ENCODE results near the gene DPYD. TPM values are rescaled to one million over a fixed set of nuclear protein-coding genes. Genes with fewer than 3 reads are reported as not detected.

DPYD gene
- total RNA-seq, 1 donor = 81.4 TPM

DNA sequence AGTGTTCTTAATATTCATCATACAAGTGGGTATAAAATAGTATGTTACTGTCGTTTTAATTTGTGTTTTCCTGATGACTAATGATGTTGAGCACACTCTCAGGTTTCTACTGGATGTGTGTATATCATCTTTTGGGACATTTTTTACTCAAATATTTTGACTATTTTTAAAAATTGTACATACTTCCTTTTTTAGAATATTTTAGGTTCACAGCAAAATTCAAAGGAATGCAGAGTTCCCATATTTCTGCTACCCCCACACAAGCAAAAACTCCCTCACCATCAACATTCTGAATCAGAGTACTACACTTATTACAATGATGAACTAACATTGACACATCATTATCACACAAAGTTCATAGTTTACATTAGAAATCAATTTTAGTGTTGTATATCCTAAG is 114.5 kb downstream of the DPYD start:
- Histone ChIP-seq H3K79me2 (ENCODE audit: insufficient read depth, low read length) (no peaks in the 10 kb centered on the region), H3K4me3 (ENCODE audit: insufficient read depth, low read length) (no peak overlapping the region), H3K27me3 (ENCODE audit: insufficient read depth, low read length) (no peaks in the 10 kb centered on the region), H4K20me1 (ENCODE audit: insufficient read depth, low read length) (no peaks in the 10 kb centered on the region), H3K4me1 (ENCODE audit: insufficient read depth, low read length) (peaks cover 4% of the 10 kb centered on the region), H3K4me2 (ENCODE audit: insufficient read depth, low read length) (no peak overlapping the region), H3K9me3 (ENCODE audit: low read depth, low read length) (no peaks in the 10 kb centered on the region), H3K27ac (ENCODE audit: low read depth, low read length) (no peak overlapping the region), H2AFZ (ENCODE audit: low read length) (no peak overlapping the region), H3K36me3 (ENCODE audit: insufficient read depth, low read length) (no peaks in the 10 kb centered on the region)
- TF ChIP-seq, protein P1, sequence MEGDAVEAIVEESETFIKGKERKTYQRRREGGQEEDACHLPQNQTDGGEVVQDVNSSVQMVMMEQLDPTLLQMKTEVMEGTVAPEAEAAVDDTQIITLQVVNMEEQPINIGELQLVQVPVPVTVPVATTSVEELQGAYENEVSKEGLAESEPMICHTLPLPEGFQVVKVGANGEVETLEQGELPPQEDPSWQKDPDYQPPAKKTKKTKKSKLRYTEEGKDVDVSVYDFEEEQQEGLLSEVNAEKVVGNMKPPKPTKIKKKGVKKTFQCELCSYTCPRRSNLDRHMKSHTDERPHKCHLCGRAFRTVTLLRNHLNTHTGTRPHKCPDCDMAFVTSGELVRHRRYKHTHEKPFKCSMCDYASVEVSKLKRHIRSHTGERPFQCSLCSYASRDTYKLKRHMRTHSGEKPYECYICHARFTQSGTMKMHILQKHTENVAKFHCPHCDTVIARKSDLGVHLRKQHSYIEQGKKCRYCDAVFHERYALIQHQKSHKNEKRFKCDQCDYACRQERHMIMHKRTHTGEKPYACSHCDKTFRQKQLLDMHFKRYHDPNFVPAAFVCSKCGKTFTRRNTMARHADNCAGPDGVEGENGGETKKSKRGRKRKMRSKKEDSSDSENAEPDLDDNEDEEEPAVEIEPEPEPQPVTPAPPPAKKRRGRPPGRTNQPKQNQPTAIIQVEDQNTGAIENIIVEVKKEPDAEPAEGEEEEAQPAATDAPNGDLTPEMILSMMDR (IDR thresholded peaks at IDR 0.05; ENCODE audit: extremely low read depth, low read depth, low read length) = no peak
- no peak for DNase-seq (ENCODE audit: insufficient read length, low spot score, missing footprints)

DNA sequence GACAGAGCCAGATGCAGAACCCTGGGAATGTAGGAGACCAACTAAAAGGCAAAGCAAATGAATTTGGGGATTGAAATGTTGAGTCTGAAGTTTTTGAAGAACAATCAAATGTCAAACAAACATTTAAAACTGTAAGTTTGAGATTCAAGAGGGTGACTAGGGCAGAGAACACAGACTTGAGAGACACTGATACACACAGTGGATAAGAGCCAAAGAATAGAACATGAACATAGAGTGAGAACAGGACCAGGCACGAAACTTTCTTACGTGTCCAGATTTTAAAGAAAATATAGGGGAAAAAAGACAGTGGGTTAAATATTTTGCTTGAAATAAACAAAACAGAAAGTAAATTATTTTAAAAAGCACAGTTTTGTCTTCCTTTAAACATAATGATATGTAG is 115.7 kb downstream of the DPYD start:
- Histone ChIP-seq H3K79me2 (ENCODE audit: insufficient read depth, low read length) (no peaks in the 10 kb centered on the region), H3K4me2 (ENCODE audit: insufficient read depth, low read length) (no peak overlapping the region), H2AFZ (ENCODE audit: low read length) (no peak overlapping the region), H3K36me3 (ENCODE audit: insufficient read depth, low read length) (no peaks in the 10 kb centered on the region), H3K27me3 (ENCODE audit: insufficient read depth, low read length) (no peaks in the 10 kb centered on the region), H3K4me1 (ENCODE audit: insufficient read depth, low read length) (peaks cover 4% of the 10 kb centered on the region), H3K9me3 (ENCODE audit: low read depth, low read length) (no peaks in the 10 kb centered on the region), H3K27ac (ENCODE audit: low read depth, low read length) (no peak overlapping the region), H4K20me1 (ENCODE audit: insufficient read depth, low read length) (no peaks in the 10 kb centered on the region), H3K4me3 (ENCODE audit: insufficient read depth, low read length) (no peak overlapping the region)
- no peak for DNase-seq (ENCODE audit: insufficient read length, low spot score, missing footprints)
- TF ChIP-seq, protein P1 (IDR thresholded peaks at IDR 0.05; ENCODE audit: extremely low read depth, low read depth, low read length) = no peak

DNA sequence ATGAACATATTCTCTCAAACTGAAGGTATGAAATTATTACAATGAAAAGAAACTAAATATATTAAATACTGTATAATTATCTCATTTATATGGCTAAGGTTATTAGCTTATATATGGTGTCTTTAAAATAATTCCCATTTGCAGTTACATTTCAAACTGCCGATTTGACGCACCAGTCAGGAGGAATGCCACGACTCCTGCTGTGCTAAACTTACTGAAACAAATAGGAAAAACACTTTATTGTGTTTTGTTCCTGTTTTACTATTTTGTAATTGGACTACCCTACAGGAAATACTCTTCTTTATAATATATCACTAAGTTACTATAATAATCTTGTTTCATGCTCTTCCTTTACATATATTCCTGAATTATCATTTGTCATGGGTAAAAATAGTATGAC is 117.8 kb downstream of the DPYD start:
- H3K9me3 ChIP-seq (ENCODE audit: low read depth, low read length) = no peaks in the 10 kb centered on the region
- no peaks in the 10 kb centered on the region for H3K27me3 ChIP-seq (ENCODE audit: insufficient read depth, low read length)
- H3K27ac ChIP-seq (ENCODE audit: low read depth, low read length) = no peak overlapping the region
- H3K4me1 ChIP-seq (ENCODE audit: insufficient read depth, low read length) = peaks cover 6% of the 10 kb centered on the region
- no peak overlapping the region for H2AFZ ChIP-seq (ENCODE audit: low read length)
- DNase-seq (ENCODE audit: insufficient read length, low spot score, missing footprints) = no peak
- no peak overlapping the region for H3K4me3 ChIP-seq (ENCODE audit: insufficient read depth, low read length)
- no peaks in the 10 kb centered on the region for H3K79me2 ChIP-seq (ENCODE audit: insufficient read depth, low read length)
- no peak overlapping the region for H3K4me2 ChIP-seq (ENCODE audit: insufficient read depth, low read length)
- TF ChIP-seq, protein P1 (IDR thresholded peaks at IDR 0.05; ENCODE audit: extremely low read depth, low read depth, low read length) = no peak
- H3K36me3 ChIP-seq (ENCODE audit: insufficient read depth, low read length) = no peaks in the 10 kb centered on the region
- H4K20me1 ChIP-seq (ENCODE audit: insufficient read depth, low read length) = no peaks in the 10 kb centered on the region

DNA sequence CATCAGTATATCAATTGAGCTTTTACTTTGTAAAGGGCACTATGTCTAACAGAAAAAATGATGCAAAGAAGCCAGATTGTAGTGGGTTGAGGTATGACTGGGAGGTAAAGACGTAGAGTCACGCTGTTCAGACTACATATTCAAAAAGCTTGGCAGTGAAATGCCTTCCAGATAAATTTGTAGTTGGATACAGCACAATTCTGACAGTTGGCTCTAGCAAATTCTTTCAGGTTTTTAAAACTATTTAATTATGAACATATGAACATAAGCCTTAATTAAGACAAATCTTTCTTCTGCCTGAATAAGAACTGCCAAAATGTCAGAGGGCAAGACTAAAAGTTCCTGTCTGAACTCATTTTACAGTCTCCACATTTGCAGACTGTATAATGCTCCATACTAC is 118.8 kb downstream of the DPYD start:
- Histone ChIP-seq H3K27me3 (ENCODE audit: insufficient read depth, low read length) (no peaks in the 10 kb centered on the region), H2AFZ (ENCODE audit: low read length) (no peak overlapping the region), H3K4me1 (ENCODE audit: insufficient read depth, low read length) (peaks cover 17% of the 10 kb centered on the region), H3K9me3 (ENCODE audit: low read depth, low read length) (no peaks in the 10 kb centered on the region), H3K79me2 (ENCODE audit: insufficient read depth, low read length) (no peaks in the 10 kb centered on the region), H3K36me3 (ENCODE audit: insufficient read depth, low read length) (no peaks in the 10 kb centered on the region), H3K4me3 (ENCODE audit: insufficient read depth, low read length) (no peak overlapping the region), H3K4me2 (ENCODE audit: insufficient read depth, low read length) (no peak overlapping the region), H3K27ac (ENCODE audit: low read depth, low read length) (no peak overlapping the region), H4K20me1 (ENCODE audit: insufficient read depth, low read length) (no peaks in the 10 kb centered on the region)
- TF ChIP-seq, protein P1 (IDR thresholded peaks at IDR 0.05; ENCODE audit: extremely low read depth, low read depth, low read length) = no peak
- no peak for DNase-seq (ENCODE audit: insufficient read length, low spot score, missing footprints)
